ENCODE measurements around the gene SPINK8. TPM values are rescaled to one million over a fixed set of nuclear protein-coding genes. Genes with fewer than 3 reads are reported as not detected.

SPINK8 gene
- polyA plus RNA-seq, 1 experiment, result not detected

DNA sequence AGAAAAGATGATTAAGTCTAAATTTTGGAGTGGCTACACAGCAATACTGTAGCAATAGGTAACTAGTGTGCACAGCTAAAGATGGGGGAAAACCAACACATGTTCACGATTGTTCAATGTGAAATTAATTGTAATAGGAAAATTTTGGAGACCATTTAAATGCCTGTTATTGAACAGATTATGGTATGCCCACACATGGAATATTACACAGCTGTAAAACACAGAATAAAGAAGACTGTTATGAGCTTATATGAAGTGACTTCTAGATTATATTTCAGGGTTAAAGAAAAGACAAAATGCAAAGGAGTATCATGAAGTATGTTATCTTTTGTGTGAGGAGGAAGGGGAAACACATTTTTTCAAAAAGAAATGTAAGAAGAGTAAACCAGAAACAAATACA is 43.8 kb downstream of the SPINK8 start:
- DNase-seq (ENCODE audit: low read depth, low spot score), result no peak
- POLR2A ChIA-PET, result interaction anchor here (0.7 kb wide), 1 partner anchor 33 kb away, joined by 3 read pairs; no protein-coding TSS in a partner anchor
- Histone ChIP-seq H3K27me3 (ENCODE audit: control insufficient read depth, insufficient read depth, low read length) (no peaks in the 10 kb centered on the region), H3K4me3 (ENCODE audit: low read depth, low read length) (no peak overlapping the region), H3K9me3 (ENCODE audit: control insufficient read depth, insufficient read depth, low read length) (no peaks in the 10 kb centered on the region), H3K27ac (ENCODE audit: low read depth, low read length) (no peak overlapping the region)
- CTCF ChIA-PET, result interaction anchor here (0.6 to 4.1 kb wide), 2 partner anchors 15 to 146 kb away, joined by 3 to 26 read pairs; no protein-coding TSS in a partner anchor
- TF ChIP-seq CTCF (IDR thresholded peaks at IDR 0.05; ENCODE audit: low read depth, low read length), result no peak

DNA sequence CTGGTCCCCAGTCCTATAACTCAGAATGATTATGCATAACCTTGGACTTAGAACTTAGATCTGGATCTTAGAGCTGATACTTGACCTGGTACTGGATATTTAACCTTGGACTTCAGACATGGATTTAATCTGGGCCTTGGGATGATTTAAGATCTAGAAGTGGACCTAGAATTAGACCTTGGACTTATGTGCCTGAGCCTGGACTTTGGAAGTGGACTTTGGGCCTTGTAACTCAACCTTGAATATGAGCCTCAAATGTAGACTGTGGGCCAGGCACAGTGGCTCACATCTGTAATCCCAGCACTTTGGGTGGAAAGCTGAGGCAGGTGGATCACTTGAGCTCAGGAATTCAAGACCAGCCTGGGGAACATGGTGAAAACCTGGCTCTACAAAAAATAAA is 46.4 kb downstream of the SPINK8 start:
- ChIA-PET POLR2A (no interaction called here), CTCF (interaction anchor here (4.1 kb wide), 1 partner anchor 149 kb away, joined by 26 read pairs; no protein-coding TSS in a partner anchor)
- Histone ChIP-seq H3K27me3 (ENCODE audit: control insufficient read depth, insufficient read depth, low read length) (no peaks in the 10 kb centered on the region), H3K9me3 (ENCODE audit: control insufficient read depth, insufficient read depth, low read length) (no peaks in the 10 kb centered on the region), H3K27ac (ENCODE audit: low read depth, low read length) (no peak overlapping the region), H3K4me3 (ENCODE audit: low read depth, low read length) (no peak overlapping the region)
- no peak for TF ChIP-seq CTCF (IDR thresholded peaks at IDR 0.05; ENCODE audit: low read depth, low read length)
- no peak for DNase-seq (ENCODE audit: low read depth, low spot score)

DNA sequence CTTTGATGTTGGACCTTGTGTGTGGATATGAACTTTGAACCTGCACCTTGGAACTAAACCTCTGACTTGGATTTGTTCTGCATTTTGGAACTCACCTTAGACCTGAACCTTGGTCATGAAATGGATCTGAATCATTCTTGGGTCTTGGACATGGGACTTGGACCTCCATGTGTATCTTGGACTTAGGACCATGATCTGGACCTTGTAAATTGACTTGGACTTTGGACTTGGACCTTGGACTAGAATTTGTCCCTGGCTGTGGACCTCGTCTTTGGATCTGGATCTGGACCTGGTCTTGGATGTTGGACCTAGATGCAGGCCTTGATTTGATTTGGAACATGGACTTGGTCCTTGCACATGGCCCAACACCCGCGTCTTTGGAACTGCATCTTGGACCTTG is 47.2 kb downstream of the SPINK8 start:
- CTCF ChIA-PET, result no interaction called here
- Histone ChIP-seq H3K27ac (ENCODE audit: low read depth, low read length) (no peak overlapping the region), H3K4me3 (ENCODE audit: low read depth, low read length) (no peak overlapping the region), H3K9me3 (ENCODE audit: control insufficient read depth, insufficient read depth, low read length) (no peaks in the 10 kb centered on the region), H3K27me3 (ENCODE audit: control insufficient read depth, insufficient read depth, low read length) (no peaks in the 10 kb centered on the region)
- no peak for DNase-seq (ENCODE audit: low read depth, low spot score)
- POLR2A ChIA-PET, result no interaction called here
- TF ChIP-seq CTCF (IDR thresholded peaks at IDR 0.05; ENCODE audit: low read depth, low read length), result no peak

- DNase-seq (ENCODE audit: low read depth, low spot score), result no peak
- Histone ChIP-seq H3K27ac (ENCODE audit: low read depth, low read length) (no peak overlapping the region), H3K9me3 (ENCODE audit: control insufficient read depth, insufficient read depth, low read length) (no peaks in the 10 kb centered on the region), H3K4me3 (ENCODE audit: low read depth, low read length) (no peak overlapping the region), H3K27me3 (ENCODE audit: control insufficient read depth, insufficient read depth, low read length) (no peaks in the 10 kb centered on the region)
- POLR2A ChIA-PET, result no interaction called here
- TF ChIP-seq CTCF (IDR thresholded peaks at IDR 0.05; ENCODE audit: low read depth, low read length), result no peak
- CTCF ChIA-PET, result interaction anchor here (0.9 to 2.0 kb wide), 2 partner anchors 151 to 161 kb away, joined by 3 to 13 read pairs; no protein-coding TSS in a partner anchor
Observed at GRCh38 chr3:48285675-48286074, 47.8 kb downstream of the SPINK8 start.

- no peak for TF ChIP-seq CTCF (IDR thresholded peaks at IDR 0.05; ENCODE audit: low read depth, low read length)
- POLR2A ChIA-PET, result no interaction called here
- no peak overlapping the region for H3K27ac ChIP-seq (ENCODE audit: low read depth, low read length)
- CTCF ChIA-PET, result interaction anchor here (0.9 to 2.0 kb wide), 3 partner anchors 150 to 161 kb away, joined by 3 to 13 read pairs (median 3); no protein-coding TSS in a partner anchor
- H3K27me3 ChIP-seq (ENCODE audit: control insufficient read depth, insufficient read depth, low read length), result no peaks in the 10 kb centered on the region
- no peak for DNase-seq (ENCODE audit: low read depth, low spot score)
- H3K9me3 ChIP-seq (ENCODE audit: control insufficient read depth, insufficient read depth, low read length), result no peaks in the 10 kb centered on the region
- H3K4me3 ChIP-seq (ENCODE audit: low read depth, low read length), result no peak overlapping the region
Observed at GRCh38 chr3:48285132-48285531, 48.3 kb downstream of the SPINK8 start.

Measured in AG04450 (cell line).